HL-60 (cell line): ENCODE data around the gene CABP2.

ENCODE experiments used
- GABPA ChIP-seq: IDR thresholded peaks from 2 replicates; pipeline ENCODE4 v1.6.1; 2012; ENCODE audit warnings: low read depth
- POLR2AphosphoS5 ChIP-seq: IDR thresholded peaks from 2 replicates; pipeline ENCODE4 v1.6.1; 2012; ENCODE audit warnings: low read depth
- SPI1 ChIP-seq: IDR thresholded peaks from 2 replicates; pipeline ENCODE4 v1.6.1; 2012; ENCODE audit warnings: low read depth, mild to moderate bottlenecking, borderline replicate concordance
- TF ChIP-seq, protein P1 (sequence below): IDR thresholded peaks from one replicate; pipeline ENCODE4 v1.5.1; 2011; ENCODE audit warnings: low read length, control low read depth, inconsistent platforms; ENCODE audit not compliant: insufficient read depth

DNA sequence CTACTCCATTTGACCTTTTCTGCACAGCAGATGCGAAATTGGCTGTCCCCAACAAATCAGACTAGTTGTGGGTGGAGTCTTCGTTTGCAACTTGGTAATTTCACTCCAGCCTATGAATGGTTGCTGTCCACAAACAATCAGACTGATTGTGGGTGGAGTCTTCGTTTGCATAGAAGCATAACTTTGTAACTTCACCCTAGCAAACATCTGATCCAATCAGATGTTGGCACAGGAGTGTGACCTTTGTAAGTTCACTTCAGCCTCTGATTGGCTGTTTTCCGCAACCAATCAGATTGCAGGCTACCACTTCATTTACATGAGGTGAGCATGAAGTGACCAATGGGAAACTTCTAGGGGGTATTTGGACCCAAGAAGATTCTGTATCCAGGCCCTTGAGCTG lies 16.3 kb upstream of the CABP2 start:
- TF ChIP-seq, protein P1, sequence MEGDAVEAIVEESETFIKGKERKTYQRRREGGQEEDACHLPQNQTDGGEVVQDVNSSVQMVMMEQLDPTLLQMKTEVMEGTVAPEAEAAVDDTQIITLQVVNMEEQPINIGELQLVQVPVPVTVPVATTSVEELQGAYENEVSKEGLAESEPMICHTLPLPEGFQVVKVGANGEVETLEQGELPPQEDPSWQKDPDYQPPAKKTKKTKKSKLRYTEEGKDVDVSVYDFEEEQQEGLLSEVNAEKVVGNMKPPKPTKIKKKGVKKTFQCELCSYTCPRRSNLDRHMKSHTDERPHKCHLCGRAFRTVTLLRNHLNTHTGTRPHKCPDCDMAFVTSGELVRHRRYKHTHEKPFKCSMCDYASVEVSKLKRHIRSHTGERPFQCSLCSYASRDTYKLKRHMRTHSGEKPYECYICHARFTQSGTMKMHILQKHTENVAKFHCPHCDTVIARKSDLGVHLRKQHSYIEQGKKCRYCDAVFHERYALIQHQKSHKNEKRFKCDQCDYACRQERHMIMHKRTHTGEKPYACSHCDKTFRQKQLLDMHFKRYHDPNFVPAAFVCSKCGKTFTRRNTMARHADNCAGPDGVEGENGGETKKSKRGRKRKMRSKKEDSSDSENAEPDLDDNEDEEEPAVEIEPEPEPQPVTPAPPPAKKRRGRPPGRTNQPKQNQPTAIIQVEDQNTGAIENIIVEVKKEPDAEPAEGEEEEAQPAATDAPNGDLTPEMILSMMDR = no peak
- TF ChIP-seq GABPA (no peak), POLR2AphosphoS5 (no peak), SPI1 (no peak)
